HCT116 (cell line): ENCODE results near the gene MEFV. TPM values are rescaled to one million over a fixed set of nuclear protein-coding genes. Genes with fewer than 3 reads are reported as not detected.

Source experiments
- ATAC-seq: fragments of 200-7000 bp; cut with Tn5 transposase; 2 replicates; pipeline ENCODE4 v1.9.1; 2020; ENCODE audit warnings: mild to moderate bottlenecking, moderate library complexity
- BruUV-seq: library from RNA; stranded (reverse); fragments of 400-500 nt; replicated peaks from 2 replicates; lab custom pipeline; 2021; lab: Mats Ljungman, UMichigan
- CTCF ChIA-PET: fragments of 300-600 bp; sonication (Branson Sonifier 250); formaldehyde crosslinking; loops from one replicate; lab custom pipeline; 2021; ENCODE audit warnings: antibody characterized with exemption; lab: Charles Lee
- POLR2A ChIA-PET: fragments of 300-600, 350-600 bp; sonication (Branson Sonifier 250); formaldehyde crosslinking; loops from one replicate; lab custom pipeline; 2021; ENCODE audit warnings: antibody characterized with exemption; lab: Charles Lee
- RAD21 ChIA-PET, 2 experiments: fragments of 300-600 bp; sonication (Branson Sonifier 250); formaldehyde crosslinking; loops; one replicate each; lab custom pipeline; 2023; ENCODE audit warnings: low total read pairs in 2 of 2; ENCODE audit not compliant: uncharacterized antibody in 2 of 2, unreplicated experiment in 2 of 2, low non-redundant PET in 1 of 2; lab: Charles Lee
- DNase-seq: peaks from one replicate; pipeline ENCODE4 v3.0.0-alpha.2; 2010; ENCODE audit warnings: low read depth, low spot score
- H2AFZ ChIP-seq: fragments of 200-600 bp; shearing (Covaris generic), sonication (generic); 2 replicates; pipeline ENCODE4 v1.6.1; 2017; ENCODE audit warnings: low read depth, mixed run types, mixed read lengths, antibody characterized with exemption, low read length; ENCODE audit not compliant: poor library complexity, severe bottlenecking
- H3K27ac ChIP-seq: 2 replicates; pipeline ENCODE4 v1.5.1; 2012; ENCODE audit warnings: low read depth, low read length
- H3K27me3 ChIP-seq: fragments of 200-600 bp; sonication (generic); 2 replicates; pipeline ENCODE4 v1.6.1; 2016; ENCODE audit warnings: mixed run types, low read length, mixed read lengths; ENCODE audit not compliant: insufficient read depth
- H3K36me3 ChIP-seq, 2 experiments: fragments of 200-500 bp in 1 of 2; fragments of 200-600 bp in 1 of 2; sonication (Bioruptor generic) in 1 of 2; sonication (generic) in 1 of 2; 2 replicates each; pipeline versions ENCODE4 v1.5.1 to v1.6.1; 2014 to 2016; ENCODE audit warnings: low read length in 2 of 2, inconsistent platforms in 1 of 2, mixed read lengths in 1 of 2, mixed run types in 1 of 2; ENCODE audit not compliant: insufficient read depth in 2 of 2, control insufficient read depth in 1 of 2
- H3K4me1 ChIP-seq, 2 experiments: fragments of 200-600 bp in 1 of 2; sonication (generic) in 1 of 2; 2 replicates each; pipeline versions ENCODE4 v1.5.1 to v1.6.1; 2012 to 2017; ENCODE audit warnings: low read length in 2 of 2, inconsistent platforms in 1 of 2, mild to moderate bottlenecking in 1 of 2, mixed read lengths in 1 of 2, mixed run types in 1 of 2, moderate library complexity in 1 of 2; ENCODE audit not compliant: insufficient read depth in 2 of 2, control insufficient read depth in 1 of 2
- H3K4me2 ChIP-seq: fragments of 200-600 bp; sonication (generic); 2 replicates; pipeline ENCODE4 v1.6.1; 2017; ENCODE audit warnings: mixed run types, low read length, mixed read lengths
- H3K4me3 ChIP-seq, 2 experiments: fragments of 200-600 bp in 1 of 2; sonication (generic) in 1 of 2; replicated peaks in 1 of 2; 2 replicates each; pipeline ENCODE4 v1.5.1; 2011 to 2016; ENCODE audit warnings: low read length in 2 of 2, control low read depth in 1 of 2, low read depth in 1 of 2, mild to moderate bottlenecking in 1 of 2, mixed read lengths in 1 of 2, mixed run types in 1 of 2
- H3K79me2 ChIP-seq: fragments of 200-600 bp; sonication (generic); 2 replicates; pipeline ENCODE4 v1.6.1; 2017; ENCODE audit warnings: mild to moderate bottlenecking, mixed run types, low read length, moderate library complexity, mixed read lengths; ENCODE audit not compliant: insufficient read depth
- H3K9ac ChIP-seq: fragments of 200-600 bp; sonication (generic); 2 replicates; pipeline ENCODE4 v1.6.1; 2016; ENCODE audit warnings: low read length, mixed read lengths
- H3K9me2 ChIP-seq: fragments of 200-600 bp; sonication (generic), shearing (Covaris generic); 2 replicates; pipeline ENCODE4 v1.6.1; 2017; ENCODE audit warnings: mixed run types, mild to moderate bottlenecking, moderate library complexity; ENCODE audit not compliant: insufficient read depth
- H3K9me3 ChIP-seq, 2 experiments: fragments of 200-500 bp in 1 of 2; fragments of 200-600 bp in 1 of 2; sonication (Bioruptor generic) in 1 of 2; sonication (generic) in 1 of 2; 2 replicates each; pipeline ENCODE4 v1.6.1; 2014 to 2017; ENCODE audit warnings: low read length in 2 of 2, mixed read lengths in 2 of 2, inconsistent platforms in 1 of 2, low read depth in 1 of 2, mild to moderate bottlenecking in 1 of 2, mixed run types in 1 of 2, moderate library complexity in 1 of 2; ENCODE audit not compliant: control insufficient read depth in 1 of 2, insufficient read depth in 1 of 2
- H4K20me1 ChIP-seq: fragments of 200-600 bp; sonication (generic), shearing (Covaris generic); 2 replicates; pipeline ENCODE4 v1.6.1; 2017; ENCODE audit warnings: mixed run types, mild to moderate bottlenecking, moderate library complexity; ENCODE audit not compliant: insufficient read depth
- CBX3 ChIP-seq: IDR thresholded peaks from 2 replicates; pipeline ENCODE4 v1.6.1; 2012; ENCODE audit warnings: low read depth
- CEBPB ChIP-seq: IDR thresholded peaks from 2 replicates; pipeline ENCODE4 v1.6.1; 2012; ENCODE audit warnings: low read depth
- ELF1 ChIP-seq: IDR thresholded peaks from 2 replicates; pipeline ENCODE4 v1.6.1; 2012; ENCODE audit warnings: low read depth, borderline replicate concordance
- EZH2 ChIP-seq: fragments of 200-600 bp; sonication (generic); IDR thresholded peaks from 2 replicates; pipeline ENCODE4 v1.6.1; 2017; ENCODE audit warnings: antibody characterized with exemption, mixed run types
- FOSL1 ChIP-seq: IDR thresholded peaks from 2 replicates; pipeline ENCODE4 v1.6.1; 2012; ENCODE audit warnings: low read depth
- JUND ChIP-seq: IDR thresholded peaks from 2 replicates; pipeline ENCODE4 v1.6.1; 2012
- RAD21 ChIP-seq: IDR thresholded peaks from 2 replicates; pipeline ENCODE4 v1.6.1; 2012; ENCODE audit warnings: low read depth, mild to moderate bottlenecking
- SRF ChIP-seq: IDR thresholded peaks from 2 replicates; pipeline ENCODE4 v1.6.1; 2012; ENCODE audit warnings: low read depth
- TCF7L2 ChIP-seq: IDR thresholded peaks from 2 replicates; pipeline ENCODE4 v1.7.0; 2011; ENCODE audit warnings: borderline replicate concordance, inconsistent platforms; ENCODE audit not compliant: insufficient read depth, insufficient read length; ENCODE audit errors: extremely low read depth
- YY1 ChIP-seq: IDR thresholded peaks from 2 replicates; pipeline ENCODE4 v1.6.1; 2011; ENCODE audit warnings: low read length, low read depth, moderate library complexity, mild to moderate bottlenecking; ENCODE audit not compliant: insufficient replicate concordance; ENCODE audit errors: extremely low read depth
- intact Hi-C: fragments of 100-400 bp; cut with micrococcal nuclease; formaldehyde crosslinking; loops from 2 replicates; pipeline ENCODE4 v1.10.0; 2022
- total RNA-seq: library from RNA; stranded (reverse); gene quantifications from one replicate; pipeline ENCODE4 v1.2.1, GENCODE V29; 2021; ENCODE audit not compliant: unreplicated experiment
- TF ChIP-seq, protein P1 (sequence below), 3 experiments: fragments of 200-600 bp in 1 of 3; sonication (generic) in 1 of 3; IDR thresholded peaks in 2 of 3; conservative IDR thresholded peaks in 1 of 3; 2 replicates each; pipeline ENCODE4 v1.5.1; 2012 to 2017; ENCODE audit warnings: low read depth in 2 of 3, low read length in 2 of 3, antibody characterized with exemption in 1 of 3, borderline replicate concordance in 1 of 3, control low read depth in 1 of 3, mild to moderate bottlenecking in 1 of 3, mixed read lengths in 1 of 3, mixed run types in 1 of 3, moderate library complexity in 1 of 3; ENCODE audit not compliant: insufficient read depth in 1 of 3
- TF ChIP-seq, protein P2 (sequence below): IDR thresholded peaks from 2 replicates; pipeline ENCODE4 v1.6.1; 2012
- TF ChIP-seq, protein P3 (sequence below): IDR thresholded peaks from 2 replicates; pipeline ENCODE4 v1.6.1; 2012; ENCODE audit warnings: low read depth
- TF ChIP-seq, protein P4 (sequence below): IDR thresholded peaks from 2 replicates; pipeline ENCODE4 v1.6.1; 2012

MEFV gene
- total RNA-seq, 1 experiment from 2014 or later = 0.15 TPM

DNA sequence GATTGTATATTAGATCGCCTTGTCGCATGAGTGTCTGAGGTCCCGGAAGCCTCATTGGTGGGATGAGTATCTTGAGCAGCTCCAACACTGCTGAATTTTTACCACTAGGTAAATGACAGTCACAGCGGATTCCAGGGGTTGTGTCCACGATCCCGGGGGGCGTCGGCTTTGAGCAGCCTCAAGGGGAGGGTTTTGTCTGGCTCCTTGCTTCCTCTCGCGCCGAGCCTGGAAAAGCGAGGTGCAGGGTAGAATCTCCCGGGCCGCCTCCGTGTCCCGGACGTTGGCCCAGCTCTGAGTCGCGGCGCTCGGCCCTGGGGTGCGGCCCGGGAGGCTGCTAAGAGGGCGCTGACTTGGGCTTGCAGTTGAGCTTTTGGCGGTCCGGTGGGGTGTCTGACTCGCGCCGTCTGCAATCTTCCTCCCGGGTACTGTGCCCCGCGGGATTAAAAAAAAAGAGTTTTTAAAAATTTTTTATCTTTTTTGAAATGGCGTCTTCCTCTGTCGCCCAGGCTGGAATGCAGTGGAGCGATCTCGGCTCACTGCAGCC lies 63.9 kb downstream of the MEFV start:
- Histone ChIP-seq H3K27me3 (no peaks in the 10 kb centered on the region), H3K9ac (no peak overlapping the region), H4K20me1 (no peaks in the 10 kb centered on the region), H3K9me3 (no peaks in the 10 kb centered on the region; a peak in 1 of 4 replicates), H3K4me3 (no peak overlapping the region), H2AFZ (no peak overlapping the region), H3K4me2 (no peak overlapping the region), H3K36me3 (no peaks in the 10 kb centered on the region), H3K79me2 (no peaks in the 10 kb centered on the region), H3K9me2 (no peaks in the 10 kb centered on the region), H3K27ac (no peak overlapping the region), H3K4me1 (peaks cover 2 to 26% of the 10 kb centered on the region in 2 experiments; a peak in 3 of 4 replicates)
- no peak for DNase-seq
- POLR2A ChIA-PET = interaction anchor here (1.9 kb wide), 1 partner anchor 21 kb away, joined by 7 read pairs; no protein-coding TSS in a partner anchor
- RAD21 ChIA-PET = interaction anchor here in 1 of 2 experiments (1.3 kb wide), 1 partner anchor 25 kb away, joined by 3 read pairs; no protein-coding TSS in a partner anchor
- CTCF ChIA-PET = no interaction called here
- ATAC-seq = no peak
- BruUV-seq = no TSS peak
- intact Hi-C loops = no loop called here
- TF ChIP-seq CBX3 (no peak), SRF (no peak), FOSL1 (no peak), TCF7L2 (no peak), CEBPB (no peak), ELF1 (no peak), EZH2 (no peak), JUND (no peak), RAD21 (no peak), YY1 (no peak)
- TF ChIP-seq, protein P1, sequence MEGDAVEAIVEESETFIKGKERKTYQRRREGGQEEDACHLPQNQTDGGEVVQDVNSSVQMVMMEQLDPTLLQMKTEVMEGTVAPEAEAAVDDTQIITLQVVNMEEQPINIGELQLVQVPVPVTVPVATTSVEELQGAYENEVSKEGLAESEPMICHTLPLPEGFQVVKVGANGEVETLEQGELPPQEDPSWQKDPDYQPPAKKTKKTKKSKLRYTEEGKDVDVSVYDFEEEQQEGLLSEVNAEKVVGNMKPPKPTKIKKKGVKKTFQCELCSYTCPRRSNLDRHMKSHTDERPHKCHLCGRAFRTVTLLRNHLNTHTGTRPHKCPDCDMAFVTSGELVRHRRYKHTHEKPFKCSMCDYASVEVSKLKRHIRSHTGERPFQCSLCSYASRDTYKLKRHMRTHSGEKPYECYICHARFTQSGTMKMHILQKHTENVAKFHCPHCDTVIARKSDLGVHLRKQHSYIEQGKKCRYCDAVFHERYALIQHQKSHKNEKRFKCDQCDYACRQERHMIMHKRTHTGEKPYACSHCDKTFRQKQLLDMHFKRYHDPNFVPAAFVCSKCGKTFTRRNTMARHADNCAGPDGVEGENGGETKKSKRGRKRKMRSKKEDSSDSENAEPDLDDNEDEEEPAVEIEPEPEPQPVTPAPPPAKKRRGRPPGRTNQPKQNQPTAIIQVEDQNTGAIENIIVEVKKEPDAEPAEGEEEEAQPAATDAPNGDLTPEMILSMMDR (IDR thresholded peaks at IDR 0.05 in 2 of 3, conservative IDR thresholded peaks at IDR 0.05 in 1 of 3; ENCODE audit: borderline replicate concordance in 1 of 3, insufficient read depth in 1 of 3, low read depth in 2 of 3, low read length in 2 of 3) = no peak
- TF ChIP-seq, protein P2, sequence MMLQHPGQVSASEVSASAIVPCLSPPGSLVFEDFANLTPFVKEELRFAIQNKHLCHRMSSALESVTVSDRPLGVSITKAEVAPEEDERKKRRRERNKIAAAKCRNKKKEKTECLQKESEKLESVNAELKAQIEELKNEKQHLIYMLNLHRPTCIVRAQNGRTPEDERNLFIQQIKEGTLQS = no peak
- TF ChIP-seq, protein P3, sequence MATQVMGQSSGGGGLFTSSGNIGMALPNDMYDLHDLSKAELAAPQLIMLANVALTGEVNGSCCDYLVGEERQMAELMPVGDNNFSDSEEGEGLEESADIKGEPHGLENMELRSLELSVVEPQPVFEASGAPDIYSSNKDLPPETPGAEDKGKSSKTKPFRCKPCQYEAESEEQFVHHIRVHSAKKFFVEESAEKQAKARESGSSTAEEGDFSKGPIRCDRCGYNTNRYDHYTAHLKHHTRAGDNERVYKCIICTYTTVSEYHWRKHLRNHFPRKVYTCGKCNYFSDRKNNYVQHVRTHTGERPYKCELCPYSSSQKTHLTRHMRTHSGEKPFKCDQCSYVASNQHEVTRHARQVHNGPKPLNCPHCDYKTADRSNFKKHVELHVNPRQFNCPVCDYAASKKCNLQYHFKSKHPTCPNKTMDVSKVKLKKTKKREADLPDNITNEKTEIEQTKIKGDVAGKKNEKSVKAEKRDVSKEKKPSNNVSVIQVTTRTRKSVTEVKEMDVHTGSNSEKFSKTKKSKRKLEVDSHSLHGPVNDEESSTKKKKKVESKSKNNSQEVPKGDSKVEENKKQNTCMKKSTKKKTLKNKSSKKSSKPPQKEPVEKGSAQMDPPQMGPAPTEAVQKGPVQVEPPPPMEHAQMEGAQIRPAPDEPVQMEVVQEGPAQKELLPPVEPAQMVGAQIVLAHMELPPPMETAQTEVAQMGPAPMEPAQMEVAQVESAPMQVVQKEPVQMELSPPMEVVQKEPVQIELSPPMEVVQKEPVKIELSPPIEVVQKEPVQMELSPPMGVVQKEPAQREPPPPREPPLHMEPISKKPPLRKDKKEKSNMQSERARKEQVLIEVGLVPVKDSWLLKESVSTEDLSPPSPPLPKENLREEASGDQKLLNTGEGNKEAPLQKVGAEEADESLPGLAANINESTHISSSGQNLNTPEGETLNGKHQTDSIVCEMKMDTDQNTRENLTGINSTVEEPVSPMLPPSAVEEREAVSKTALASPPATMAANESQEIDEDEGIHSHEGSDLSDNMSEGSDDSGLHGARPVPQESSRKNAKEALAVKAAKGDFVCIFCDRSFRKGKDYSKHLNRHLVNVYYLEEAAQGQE = no peak
- TF ChIP-seq, protein P4, sequence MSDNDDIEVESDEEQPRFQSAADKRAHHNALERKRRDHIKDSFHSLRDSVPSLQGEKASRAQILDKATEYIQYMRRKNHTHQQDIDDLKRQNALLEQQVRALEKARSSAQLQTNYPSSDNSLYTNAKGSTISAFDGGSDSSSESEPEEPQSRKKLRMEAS = no peak
